IMR-90 (cell line): ENCODE measurements around the gene TIGIT. TPM values are rescaled to one million over a fixed set of nuclear protein-coding genes. Genes with fewer than 3 reads are reported as not detected.

Source experiments
- ATAC-seq: fragments of 200-7000 bp; cut with Tn5 transposase; 2 replicates; pipeline ENCODE4 v1.9.1; 2020; ENCODE audit warnings: low read depth, mild to moderate bottlenecking, moderate library complexity
- BruUV-seq: library from RNA; stranded (reverse); fragments of 400-500 nt; replicated peaks from 2 replicates; lab custom pipeline; 2021; lab: Mats Ljungman, UMichigan
- CTCF ChIA-PET: fragments of 300-600 bp; formaldehyde crosslinking; extraction: SDS; loops from one replicate; lab custom pipeline; 2021; ENCODE audit warnings: antibody characterized with exemption; lab: Yijun Ruan, JAX
- POLR2A ChIA-PET: fragments of 300-600 bp; sonication (Branson Sonifier 250); formaldehyde crosslinking; loops from one replicate; lab custom pipeline; 2022; ENCODE audit warnings: antibody characterized with exemption; ENCODE audit not compliant: unreplicated experiment; lab: Charles Lee
- DNase-seq: peaks from one replicate; pipeline ENCODE4 v3.0.0; 2013
- H2AFZ ChIP-seq: replicated peaks from 2 replicates; pipeline ENCODE3; 2013; ENCODE audit warnings: low read length, mild to moderate bottlenecking; ENCODE audit not compliant: poor library complexity
- H2AK5ac ChIP-seq: 2 replicates; pipeline ENCODE4 v1.6.1; 2013; ENCODE audit warnings: low read depth, low read length, inconsistent platforms
- H2AK9ac ChIP-seq: replicated peaks from 2 replicates; pipeline ENCODE3; 2013; ENCODE audit warnings: mild to moderate bottlenecking, low read depth, low read length, moderate library complexity; ENCODE audit not compliant: poor library complexity
- H2BK120ac ChIP-seq: 2 replicates; pipeline ENCODE4 v1.6.1; 2013; ENCODE audit warnings: low read depth, low read length, inconsistent platforms
- H2BK15ac ChIP-seq: 3 replicates; pipeline ENCODE4 v1.6.1; 2013; ENCODE audit warnings: low read depth, low read length, inconsistent platforms
- H2BK20ac ChIP-seq: 2 replicates; pipeline ENCODE4 v1.6.1; 2013; ENCODE audit warnings: low read depth, mild to moderate bottlenecking, inconsistent platforms, low read length, moderate library complexity
- H2BK5ac ChIP-seq: 2 replicates; pipeline ENCODE4 v1.6.1; 2013; ENCODE audit warnings: mild to moderate bottlenecking, low read depth, low read length, inconsistent platforms; ENCODE audit not compliant: poor library complexity, severe bottlenecking
- H3K14ac ChIP-seq: replicated peaks from 2 replicates; pipeline ENCODE4 v1.6.1; 2013; ENCODE audit warnings: low read depth, low read length, inconsistent platforms
- H3K18ac ChIP-seq: 2 replicates; pipeline ENCODE4 v1.6.1; 2013; ENCODE audit warnings: low read depth, low read length, control low read depth
- H3K23ac ChIP-seq: 2 replicates; pipeline ENCODE4 v1.6.1; 2013; ENCODE audit warnings: low read depth, low read length, inconsistent platforms
- H3K27ac ChIP-seq: 2 replicates; pipeline ENCODE4 v1.5.1; 2013; ENCODE audit warnings: mild to moderate bottlenecking, control low read depth, low read length; ENCODE audit not compliant: insufficient read depth
- H3K27me3 ChIP-seq: 2 replicates; pipeline ENCODE4 v1.6.1; 2013; ENCODE audit warnings: low read length; ENCODE audit not compliant: control insufficient read depth, insufficient read depth
- H3K36me3 ChIP-seq: 2 replicates; pipeline ENCODE4 v1.6.1; 2013; ENCODE audit warnings: low read length, mixed read lengths; ENCODE audit not compliant: control insufficient read depth, insufficient read depth
- H3K4ac ChIP-seq: 2 replicates; pipeline ENCODE4 v1.6.1; 2013; ENCODE audit warnings: low read depth, low read length, inconsistent platforms
- H3K4me1 ChIP-seq: 2 replicates; pipeline ENCODE4 v1.6.1; 2013; ENCODE audit warnings: low read length, mixed read lengths; ENCODE audit not compliant: control insufficient read depth, insufficient read depth
- H3K4me2 ChIP-seq: 2 replicates; pipeline ENCODE4 v1.6.1; 2013; ENCODE audit warnings: low read depth, mild to moderate bottlenecking, control low read depth, low read length, moderate library complexity
- H3K4me3 ChIP-seq: 2 replicates; pipeline ENCODE4 v1.5.1; 2013; ENCODE audit warnings: low read depth, mild to moderate bottlenecking, control low read depth, low read length, moderate library complexity; ENCODE audit not compliant: insufficient read depth
- H3K56ac ChIP-seq: 2 replicates; pipeline ENCODE4 v1.6.1; 2013; ENCODE audit warnings: low read length, inconsistent platforms; ENCODE audit not compliant: insufficient read depth; ENCODE audit errors: extremely low read depth
- H3K79me1 ChIP-seq, 2 experiments: 2 replicates each; pipeline ENCODE4 v1.6.1; 2013; ENCODE audit warnings: low read length in 2 of 2, inconsistent platforms in 1 of 2, low read depth in 1 of 2
- H3K9ac ChIP-seq: 2 replicates; pipeline ENCODE4 v1.6.1; 2013; ENCODE audit warnings: low read depth, low read length, control low read depth
- H3K9me1 ChIP-seq: 2 replicates; pipeline ENCODE4 v1.6.1; 2013; ENCODE audit warnings: low read length, inconsistent platforms; ENCODE audit not compliant: insufficient read depth
- H3K9me3 ChIP-seq: 2 replicates; pipeline ENCODE4 v1.6.1; 2013; ENCODE audit warnings: low read length; ENCODE audit not compliant: control insufficient read depth, insufficient read depth
- H4K20me1 ChIP-seq: 2 replicates; pipeline ENCODE4 v1.6.1; 2013; ENCODE audit warnings: low read length, inconsistent platforms; ENCODE audit not compliant: insufficient read depth
- H4K5ac ChIP-seq: 2 replicates; pipeline ENCODE4 v1.6.1; 2013; ENCODE audit warnings: mild to moderate bottlenecking, low read depth, low read length, control low read depth
- H4K8ac ChIP-seq, 2 experiments: 2 replicates each; pipeline ENCODE4 v1.6.1; 2013; ENCODE audit warnings: low read depth in 2 of 2, low read length in 2 of 2, control low read depth in 1 of 2, inconsistent platforms in 1 of 2
- H4K91ac ChIP-seq: 2 replicates; pipeline ENCODE4 v1.6.1; 2013; ENCODE audit warnings: low read depth, low read length, inconsistent platforms; ENCODE audit not compliant: insufficient read depth
- BHLHE40 ChIP-seq: fragments of 150-350 bp; IDR thresholded peaks from 2 replicates; pipeline ENCODE4 v1.6.1; 2016; ENCODE audit warnings: mild to moderate bottlenecking, low read depth, low read length
- CEBPB ChIP-seq: IDR thresholded peaks from 2 replicates; pipeline ENCODE4 v1.6.1; 2012; ENCODE audit warnings: low read depth, low read length, improper control_type of control experiment
- CTCF ChIP-seq: conservative IDR thresholded peaks from 2 replicates; pipeline ENCODE4 v1.5.1; 2012; ENCODE audit warnings: mild to moderate bottlenecking, low read depth, low read length, improper control_type of control experiment
- ELK1 ChIP-seq: fragments of 150-350 bp; IDR thresholded peaks from 2 replicates; pipeline ENCODE4 v1.6.1; 2016; ENCODE audit warnings: low read depth, mild to moderate bottlenecking, low read length, moderate library complexity, borderline replicate concordance
- FOS ChIP-seq: fragments of 150-350 bp; IDR thresholded peaks from 2 replicates; pipeline ENCODE4 v1.6.1; 2016; ENCODE audit warnings: low read depth, low read length
- MAFK ChIP-seq: IDR thresholded peaks from 2 replicates; pipeline ENCODE4 v1.6.1; 2012; ENCODE audit warnings: low read depth, low read length, improper control_type of control experiment
- MAZ ChIP-seq: IDR thresholded peaks from 2 replicates; pipeline ENCODE4 v1.6.1; 2012; ENCODE audit warnings: low read depth, mild to moderate bottlenecking, low read length, improper control_type of control experiment, moderate library complexity, borderline replicate concordance
- MXI1 ChIP-seq: IDR thresholded peaks from 2 replicates; pipeline ENCODE4 v1.6.1; 2012; ENCODE audit warnings: low read depth, mild to moderate bottlenecking, low read length, moderate library complexity, borderline replicate concordance
- NFE2L2 ChIP-seq: fragments of 150-350 bp; IDR thresholded peaks from 2 replicates; pipeline ENCODE4 v1.6.1; 2016; ENCODE audit warnings: low read depth, mild to moderate bottlenecking, low read length
- POLR2A ChIP-seq: IDR thresholded peaks from 2 replicates; pipeline ENCODE4 v1.6.1; 2012; ENCODE audit warnings: mild to moderate bottlenecking, low read depth, low read length
- RAD21 ChIP-seq: IDR thresholded peaks from 2 replicates; pipeline ENCODE4 v1.6.1; 2012; ENCODE audit warnings: low read length, improper control_type of control experiment
- RCOR1 ChIP-seq: IDR thresholded peaks from 2 replicates; pipeline ENCODE4 v1.6.1; 2012; ENCODE audit warnings: mild to moderate bottlenecking, low read length, improper control_type of control experiment; ENCODE audit not compliant: insufficient replicate concordance
- RFX5 ChIP-seq: IDR thresholded peaks from 2 replicates; pipeline ENCODE4 v1.8.0; 2012; ENCODE audit warnings: low read depth, mild to moderate bottlenecking, low read length, moderate library complexity
- SMC3 ChIP-seq: fragments of 150-350 bp; IDR thresholded peaks from 2 replicates; pipeline ENCODE4 v1.6.1; 2016; ENCODE audit warnings: low read depth, mild to moderate bottlenecking, antibody characterized with exemption, low read length, moderate library complexity
- whole genome bisulfite sequencing, 2 experiments: methylation state at CpG; one replicate each; pipeline versions ENCODE4 v1.1.5 to v1.1.7; 2013; ENCODE audit warnings: missing lambda C conversion rate in 2 of 2; ENCODE audit not compliant: insufficient read length in 1 of 2; ENCODE audit errors: extremely low coverage in 2 of 2; 5-methylcytosine and 5-hydroxymethylcytosine counted together
- dilution Hi-C: fragments of 300-500 bp; cut with HindIII; formaldehyde crosslinking; loops from one replicate; pipeline ENCODE4 v1.14.3; 2018; ENCODE audit warnings: low sequenced_read_pairs; ENCODE audit not compliant: unreplicated experiment
- in situ Hi-C: fragments of 300-500 bp; cut with MboI; formaldehyde crosslinking; loops from 3 replicates; pipeline ENCODE4 v1.14.3; 2019; ENCODE audit warnings: low sequenced_read_pairs, inconsistent platforms, mixed read lengths
- intact Hi-C: fragments of 100-400 bp; cut with micrococcal nuclease; formaldehyde crosslinking; loops from 2 replicates; pipeline ENCODE4 v1.10.0; 2022
- polyA plus RNA-seq, 3 experiments: library from polyadenylated mRNA; depleted of rRNA; stranded (reverse); fragments of >200 nt; gene quantifications; 2 replicates each; pipeline ENCODE4 v1.2.3, GENCODE V29; 2012; ENCODE audit warnings: low replicate concordance in 1 of 3
- total RNA-seq: library from RNA; depleted of rRNA; stranded (reverse); fragments of >200 nt; gene quantifications from 2 replicates; pipeline ENCODE4 v1.2.3, GENCODE V29; 2012

Gene TIGIT
- total and polyA plus RNA-seq, 2 of the 4 experiments (the other 2 are of a cell fraction), result not detected

- Histone ChIP-seq H3K4me3 (no peak overlapping the region), H4K5ac (no peak overlapping the region), H4K91ac (no peak overlapping the region), H3K36me3 (peaks cover 21% of the 10 kb centered on the region), H2BK15ac (no peak overlapping the region), H3K4me2 (no peak overlapping the region), H2BK5ac (no peak overlapping the region), H3K9ac (no peak overlapping the region), H2BK120ac (no peak overlapping the region), H3K27me3 (no peaks in the 10 kb centered on the region), H3K4ac (no peak overlapping the region), H3K27ac (no peak overlapping the region), H3K23ac (no peak overlapping the region), H3K9me1 (peaks cover 8% of the 10 kb centered on the region; the same call in 1 of the 2 replicates), H3K9me3 (no peaks in the 10 kb centered on the region; the same call in 1 of the 2 replicates), H3K56ac (no peak overlapping the region), H4K20me1 (no peaks in the 10 kb centered on the region), H3K79me1 (peaks cover 0 to 4% of the 10 kb centered on the region in 2 experiments; a peak in 2 of 4 replicates), H3K4me1 (no peaks in the 10 kb centered on the region), H3K18ac (no peak overlapping the region), H4K8ac (no peak overlapping the region), H2AFZ (no peak overlapping the region), H2BK20ac (no peak overlapping the region), H2AK5ac (no peak overlapping the region), H3K14ac (no peak overlapping the region), H2AK9ac (no peak overlapping the region)
- no peak for TF ChIP-seq CTCF
- no peak for TF ChIP-seq POLR2A
- no peak for TF ChIP-seq MXI1
- no peak for TF ChIP-seq BHLHE40
- TF ChIP-seq MAZ, result no peak
- TF ChIP-seq RCOR1, result no peak
- TF ChIP-seq RAD21, result no peak
- no peak for TF ChIP-seq ELK1
- no peak for TF ChIP-seq CEBPB
- TF ChIP-seq FOS, result no peak
- TF ChIP-seq NFE2L2, result no peak
- no peak for TF ChIP-seq MAFK
- no peak for TF ChIP-seq RFX5
- no peak for TF ChIP-seq SMC3
- DNase-seq (no peak), ATAC-seq (no peak)
- dilution Hi-C loops (no loop called here), intact Hi-C loops (no loop called here), in situ Hi-C loops (loop anchor here (25.0 kb wide), 1 partner anchor 1462 kb away; no protein-coding TSS in a partner anchor)
- BruUV-seq, result no TSS peak
- 100% methylated on average over 2 of the region's 12 CpGs; no CpG with 5 or more reads in 1 of the 2 experiments for WGBS, 2 experiments
- ChIA-PET POLR2A (no interaction called here), CTCF (no interaction called here)
Observed at GRCh38 chr3:114350271-114350670, 56.4 kb downstream of the TIGIT start.
